Measurements from ENCODE around the gene ZNRD2.

DNA sequence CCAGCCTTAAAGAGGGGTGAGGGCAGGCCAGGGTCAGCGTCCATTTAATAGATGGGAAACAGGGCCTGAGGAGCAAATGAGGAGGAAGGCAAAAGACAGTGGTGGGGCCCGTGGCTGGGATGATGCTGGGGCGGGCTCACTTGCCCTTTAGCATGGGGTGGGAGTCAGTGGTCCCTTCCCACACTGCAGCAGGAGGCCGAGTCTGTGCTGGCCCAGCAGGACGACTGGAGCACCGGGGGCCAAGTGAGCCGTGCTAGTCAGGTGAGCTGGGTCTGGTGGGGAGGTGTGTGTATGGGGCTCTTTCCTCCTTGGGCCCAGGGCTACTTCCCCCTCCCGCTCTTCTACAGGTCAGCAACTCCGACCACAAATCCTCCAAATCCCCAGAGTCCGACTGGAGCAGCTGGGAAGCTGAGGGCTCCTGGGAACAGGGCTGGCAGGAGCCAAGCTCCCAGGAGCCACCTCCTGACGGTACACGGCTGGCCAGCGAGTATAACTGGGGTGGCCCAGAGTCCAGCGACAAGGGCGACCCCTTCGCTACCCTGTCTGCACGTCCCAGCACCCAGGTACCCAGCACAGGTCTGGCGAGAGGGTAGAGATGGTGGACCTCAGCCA, 32.6 kb upstream of the ZNRD2 start:
- TF ChIP-seq GABPA (IDR thresholded peaks at IDR 0.05; ENCODE audit: low read depth) (no peak), SMARCA5 (IDR thresholded peaks at IDR 0.05) (no peak), TAF1 (IDR thresholded peaks at IDR 0.05; ENCODE audit: borderline replicate concordance, low read depth, low read length) (no peak), SP1 (IDR thresholded peaks at IDR 0.05; ENCODE audit: low read depth, low read length) (no peak), ETV6 (conservative IDR thresholded peaks at IDR 0.05 in 1 of 2, IDR thresholded peaks at IDR 0.05 in 1 of 2; ENCODE audit: borderline replicate concordance in 1 of 2, low read depth in 1 of 2) (no peak)
- TF ChIP-seq, protein P1, sequence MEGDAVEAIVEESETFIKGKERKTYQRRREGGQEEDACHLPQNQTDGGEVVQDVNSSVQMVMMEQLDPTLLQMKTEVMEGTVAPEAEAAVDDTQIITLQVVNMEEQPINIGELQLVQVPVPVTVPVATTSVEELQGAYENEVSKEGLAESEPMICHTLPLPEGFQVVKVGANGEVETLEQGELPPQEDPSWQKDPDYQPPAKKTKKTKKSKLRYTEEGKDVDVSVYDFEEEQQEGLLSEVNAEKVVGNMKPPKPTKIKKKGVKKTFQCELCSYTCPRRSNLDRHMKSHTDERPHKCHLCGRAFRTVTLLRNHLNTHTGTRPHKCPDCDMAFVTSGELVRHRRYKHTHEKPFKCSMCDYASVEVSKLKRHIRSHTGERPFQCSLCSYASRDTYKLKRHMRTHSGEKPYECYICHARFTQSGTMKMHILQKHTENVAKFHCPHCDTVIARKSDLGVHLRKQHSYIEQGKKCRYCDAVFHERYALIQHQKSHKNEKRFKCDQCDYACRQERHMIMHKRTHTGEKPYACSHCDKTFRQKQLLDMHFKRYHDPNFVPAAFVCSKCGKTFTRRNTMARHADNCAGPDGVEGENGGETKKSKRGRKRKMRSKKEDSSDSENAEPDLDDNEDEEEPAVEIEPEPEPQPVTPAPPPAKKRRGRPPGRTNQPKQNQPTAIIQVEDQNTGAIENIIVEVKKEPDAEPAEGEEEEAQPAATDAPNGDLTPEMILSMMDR (IDR thresholded peaks at IDR 0.05 in 2 of 3, conservative IDR thresholded peaks at IDR 0.05 in 1 of 3; ENCODE audit: control insufficient read depth in 2 of 3, extremely low read depth in 1 of 3, insufficient read depth in 1 of 3, low read depth in 3 of 3, low read length in 3 of 3): no peak
- TF ChIP-seq, protein P2, sequence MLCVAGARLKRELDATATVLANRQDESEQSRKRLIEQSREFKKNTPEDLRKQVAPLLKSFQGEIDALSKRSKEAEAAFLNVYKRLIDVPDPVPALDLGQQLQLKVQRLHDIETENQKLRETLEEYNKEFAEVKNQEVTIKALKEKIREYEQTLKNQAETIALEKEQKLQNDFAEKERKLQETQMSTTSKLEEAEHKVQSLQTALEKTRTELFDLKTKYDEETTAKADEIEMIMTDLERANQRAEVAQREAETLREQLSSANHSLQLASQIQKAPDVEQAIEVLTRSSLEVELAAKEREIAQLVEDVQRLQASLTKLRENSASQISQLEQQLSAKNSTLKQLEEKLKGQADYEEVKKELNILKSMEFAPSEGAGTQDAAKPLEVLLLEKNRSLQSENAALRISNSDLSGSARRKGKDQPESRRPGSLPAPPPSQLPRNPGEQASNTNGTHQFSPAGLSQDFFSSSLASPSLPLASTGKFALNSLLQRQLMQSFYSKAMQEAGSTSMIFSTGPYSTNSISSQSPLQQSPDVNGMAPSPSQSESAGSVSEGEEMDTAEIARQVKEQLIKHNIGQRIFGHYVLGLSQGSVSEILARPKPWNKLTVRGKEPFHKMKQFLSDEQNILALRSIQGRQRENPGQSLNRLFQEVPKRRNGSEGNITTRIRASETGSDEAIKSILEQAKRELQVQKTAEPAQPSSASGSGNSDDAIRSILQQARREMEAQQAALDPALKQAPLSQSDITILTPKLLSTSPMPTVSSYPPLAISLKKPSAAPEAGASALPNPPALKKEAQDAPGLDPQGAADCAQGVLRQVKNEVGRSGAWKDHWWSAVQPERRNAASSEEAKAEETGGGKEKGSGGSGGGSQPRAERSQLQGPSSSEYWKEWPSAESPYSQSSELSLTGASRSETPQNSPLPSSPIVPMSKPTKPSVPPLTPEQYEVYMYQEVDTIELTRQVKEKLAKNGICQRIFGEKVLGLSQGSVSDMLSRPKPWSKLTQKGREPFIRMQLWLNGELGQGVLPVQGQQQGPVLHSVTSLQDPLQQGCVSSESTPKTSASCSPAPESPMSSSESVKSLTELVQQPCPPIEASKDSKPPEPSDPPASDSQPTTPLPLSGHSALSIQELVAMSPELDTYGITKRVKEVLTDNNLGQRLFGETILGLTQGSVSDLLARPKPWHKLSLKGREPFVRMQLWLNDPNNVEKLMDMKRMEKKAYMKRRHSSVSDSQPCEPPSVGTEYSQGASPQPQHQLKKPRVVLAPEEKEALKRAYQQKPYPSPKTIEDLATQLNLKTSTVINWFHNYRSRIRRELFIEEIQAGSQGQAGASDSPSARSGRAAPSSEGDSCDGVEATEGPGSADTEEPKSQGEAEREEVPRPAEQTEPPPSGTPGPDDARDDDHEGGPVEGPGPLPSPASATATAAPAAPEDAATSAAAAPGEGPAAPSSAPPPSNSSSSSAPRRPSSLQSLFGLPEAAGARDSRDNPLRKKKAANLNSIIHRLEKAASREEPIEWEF (IDR thresholded peaks at IDR 0.05; ENCODE audit: insufficient replicate concordance, low read depth, low read length): no peak
